NK-92 treated with Interleukin-12 subunit alpha and Interleukin-12 subunit beta, amount 100 ng/mL, for 24 hours (cell line): ENCODE measurements around the gene CREB5.
"Not testable (repeated sequence)": the region's sequence is repeated elsewhere in the genome, so short reads cannot be mapped to it uniquely, and the experiment has no call there.

Experiments
- DNase-seq: peaks from one replicate; lab custom pipeline; 2025; lab: John Stamatoyannopoulos, UW

The CREB5 gene

GRCh38 chr7:28581351-28581750, 169.0 kb downstream of the CREB5 start:
- no peak for DNase-seq

DNA sequence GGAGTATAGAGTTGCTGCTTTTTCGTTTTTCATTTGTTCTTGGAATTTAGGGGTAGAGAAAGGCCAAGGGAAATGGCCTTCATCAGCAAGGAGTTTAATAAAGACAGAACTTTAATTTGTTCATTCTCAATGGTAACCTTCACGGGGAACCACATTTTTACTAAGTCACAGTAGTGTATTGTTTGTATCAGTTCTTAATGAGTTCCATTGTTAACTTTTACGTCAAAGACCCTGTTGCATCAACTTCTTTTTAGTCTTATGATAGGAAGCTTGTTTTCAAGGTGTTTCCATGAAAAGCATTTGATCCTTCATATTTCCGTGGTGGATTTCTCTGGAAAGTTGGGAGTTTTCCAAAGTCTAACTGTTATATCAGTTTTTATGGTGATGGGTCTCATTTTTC, 169.9 kb downstream of the CREB5 start:
- no peak for DNase-seq

DNA sequence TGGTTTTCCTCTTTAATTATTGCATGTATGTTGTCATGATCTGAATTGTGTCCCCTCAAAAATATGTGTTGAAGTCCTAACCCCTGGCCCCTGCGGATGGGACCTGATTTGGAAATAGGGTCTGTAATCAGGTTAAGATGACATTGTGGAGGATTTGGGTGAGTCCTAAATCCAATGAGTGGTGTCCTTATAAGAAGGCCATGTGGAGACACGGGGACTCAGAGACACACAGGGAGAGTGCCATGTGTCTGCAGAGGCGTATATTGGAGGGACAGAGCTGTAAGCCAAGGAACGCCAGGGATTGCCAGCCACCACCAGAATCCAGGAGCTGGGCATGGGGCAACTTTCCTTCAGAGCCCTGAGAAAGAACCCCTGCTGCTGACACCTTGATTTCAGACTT, 171.9 kb downstream of the CREB5 start:
- no peak for DNase-seq

DNA sequence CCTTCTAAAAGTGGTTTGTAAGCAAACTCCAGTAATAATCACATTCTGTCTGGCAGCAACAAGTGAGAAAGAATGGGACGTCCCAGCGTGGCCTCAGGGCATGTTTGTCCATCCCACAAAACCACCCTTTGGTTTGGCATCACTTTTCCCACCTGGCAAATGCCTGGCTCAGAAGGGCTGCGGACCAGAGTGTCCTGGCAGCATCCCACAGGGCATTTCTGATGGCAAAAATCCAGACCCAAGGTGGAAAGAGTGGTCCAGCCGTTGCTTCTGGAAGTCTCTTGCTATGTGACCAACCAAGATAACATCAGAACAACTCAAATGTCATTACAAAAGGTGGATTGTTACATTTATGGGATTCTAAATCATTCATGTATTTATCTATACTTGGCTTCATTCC, 174.4 kb downstream of the CREB5 start:
- no peak for DNase-seq

- no peak for DNase-seq
Measured at GRCh38 chr7:28587211-28587610, 174.9 kb downstream of the CREB5 start.

- DNase-seq = no peak
Measured at GRCh38 chr7:28588602-28589001, 176.3 kb downstream of the CREB5 start.

DNA sequence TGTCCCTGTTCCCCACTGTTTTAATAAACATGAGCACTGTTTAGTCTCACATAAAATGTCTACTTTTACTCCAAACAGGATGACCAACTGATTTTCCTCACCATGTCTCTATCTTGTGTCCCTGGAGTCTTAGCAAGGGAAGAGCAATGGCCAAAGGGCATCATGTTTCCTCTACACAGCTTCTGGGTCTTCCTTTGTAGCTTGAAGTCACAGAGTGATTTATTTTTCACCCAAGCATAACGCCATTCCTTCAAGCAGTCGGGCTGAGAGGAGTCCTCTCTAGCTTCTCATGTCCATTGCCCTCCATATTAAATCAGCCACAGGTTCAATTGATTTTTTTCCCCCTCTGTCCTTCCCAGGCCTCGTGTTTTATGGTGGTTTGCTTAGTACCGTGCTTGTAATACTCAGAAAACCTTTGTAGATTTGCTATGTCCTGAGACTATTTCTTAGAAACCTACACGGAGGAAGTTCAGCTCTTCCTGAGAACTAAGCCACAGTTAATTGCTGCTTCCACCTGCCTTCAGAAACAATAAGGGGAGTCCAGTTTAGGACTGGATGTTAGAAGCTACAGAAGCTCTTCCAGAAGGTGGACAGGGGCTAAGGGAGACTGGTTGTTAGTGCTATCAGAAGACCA, 178.8 kb downstream of the CREB5 start:
- DNase-seq = no peak

- no peak for DNase-seq
Measured at GRCh38 chr7:28591725-28592349, 179.5 kb downstream of the CREB5 start.

DNA sequence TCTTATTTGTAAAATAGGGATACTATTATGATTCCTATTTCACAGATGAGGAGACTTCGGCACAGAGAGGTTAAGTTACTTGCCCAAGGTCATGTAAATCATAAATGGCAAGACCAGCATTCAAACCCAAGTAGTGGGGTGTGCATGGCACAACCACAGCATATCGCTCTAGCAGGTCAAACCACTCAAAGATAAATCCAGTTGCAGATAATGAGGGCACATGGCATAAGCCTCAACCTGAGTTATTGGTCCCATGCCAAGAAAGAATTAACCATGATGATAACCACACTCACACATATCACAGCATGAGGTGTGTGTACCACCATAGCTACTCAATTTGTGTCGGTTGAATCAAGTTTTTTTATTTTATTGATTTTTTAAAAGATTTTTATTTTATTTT, 180.5 kb downstream of the CREB5 start:
- DNase-seq = no peak

- no peak for DNase-seq
Measured at GRCh38 chr7:28595076-28595475, 182.8 kb downstream of the CREB5 start.

DNA sequence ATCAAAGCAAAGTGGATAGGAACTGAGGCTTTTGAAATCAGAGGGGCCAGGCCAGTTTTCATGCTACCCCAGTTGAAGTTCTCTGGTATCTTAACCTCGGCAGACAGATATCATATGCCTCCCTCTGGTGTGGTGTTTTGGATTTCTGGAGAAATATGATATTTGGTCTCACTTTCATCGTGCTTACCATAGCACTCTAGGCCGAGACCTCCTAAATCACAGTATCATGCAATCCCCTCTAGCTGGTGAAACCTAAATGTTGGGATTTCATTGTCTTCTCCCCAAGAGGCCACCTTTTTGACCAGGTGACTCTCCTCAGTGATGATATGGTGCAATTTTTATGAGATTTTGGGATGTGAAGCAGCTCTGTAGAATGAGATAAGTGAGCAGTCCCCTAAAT, 183.5 kb downstream of the CREB5 start:
- no peak for DNase-seq

DNA sequence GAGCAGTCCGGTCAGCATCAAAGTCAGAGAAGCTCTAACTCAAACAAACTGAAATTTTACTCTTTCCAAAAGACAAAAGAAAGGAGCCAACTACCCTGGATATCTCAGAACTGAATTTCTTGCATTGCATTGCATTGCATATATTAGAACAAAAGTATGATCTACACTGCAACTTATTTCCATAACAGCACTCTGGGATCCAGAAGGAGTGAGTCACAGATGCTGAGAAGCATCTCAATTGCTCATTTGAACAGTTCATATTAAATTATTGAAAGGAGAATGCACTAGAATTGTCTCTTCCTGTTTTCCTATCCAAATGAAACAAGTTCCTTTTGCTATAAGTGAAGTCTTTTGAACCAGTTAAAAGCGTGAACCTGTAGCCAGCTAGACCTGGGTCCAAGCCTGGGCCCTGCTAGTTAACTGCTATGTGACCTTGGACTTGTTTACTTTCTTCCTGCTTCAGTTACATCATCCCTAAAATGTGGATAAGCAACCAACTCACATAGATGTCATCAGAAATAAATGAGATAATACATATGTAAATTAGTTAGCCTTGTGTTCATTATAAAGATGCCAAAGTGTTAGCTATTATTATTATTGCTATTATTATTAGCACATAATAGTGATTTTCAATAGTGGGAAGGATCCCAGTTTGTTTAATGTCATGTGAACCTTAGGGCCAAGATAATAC, 184.1 kb downstream of the CREB5 start:
- no peak for DNase-seq

DNA sequence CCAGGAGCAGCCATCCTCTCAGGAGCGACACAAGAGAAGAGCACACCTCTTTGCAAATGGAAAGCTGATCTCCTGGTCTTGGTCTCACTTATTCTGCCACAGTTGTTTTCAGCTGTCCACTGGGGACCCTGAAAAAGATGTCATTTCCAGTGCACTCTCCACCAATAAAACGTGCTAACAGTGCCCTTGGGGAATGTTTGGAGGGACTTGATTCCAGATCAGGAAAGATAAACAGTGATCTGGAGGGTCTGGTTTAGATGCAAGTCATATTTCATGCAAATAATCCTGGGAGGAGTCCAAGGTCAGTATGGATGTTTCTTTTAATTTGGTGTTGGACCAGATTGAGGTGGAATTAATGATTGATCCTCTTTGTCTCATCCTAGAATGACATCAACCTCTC, 185.0 kb downstream of the CREB5 start:
- no peak for DNase-seq

DNA sequence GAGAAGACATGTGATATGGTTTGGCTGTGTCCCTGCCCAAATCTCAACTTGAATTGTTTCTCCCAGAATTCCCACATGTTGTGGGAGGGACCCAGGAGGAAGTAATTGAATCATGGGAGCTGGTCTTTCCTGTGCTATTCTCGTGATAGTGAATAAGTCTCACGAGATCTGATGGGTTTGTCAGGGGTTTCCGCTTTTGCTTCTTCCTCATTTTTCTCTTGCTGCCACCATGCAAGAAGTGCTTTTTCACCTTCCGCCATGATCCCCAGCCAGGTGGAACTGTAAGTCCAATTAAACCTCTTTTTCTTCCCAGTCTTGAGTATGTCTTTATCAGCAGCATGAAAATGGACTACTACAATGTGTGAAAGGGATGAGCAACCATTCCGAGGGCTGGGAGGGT, 185.7 kb downstream of the CREB5 start:
- not testable (repeated sequence) for DNase-seq

DNA sequence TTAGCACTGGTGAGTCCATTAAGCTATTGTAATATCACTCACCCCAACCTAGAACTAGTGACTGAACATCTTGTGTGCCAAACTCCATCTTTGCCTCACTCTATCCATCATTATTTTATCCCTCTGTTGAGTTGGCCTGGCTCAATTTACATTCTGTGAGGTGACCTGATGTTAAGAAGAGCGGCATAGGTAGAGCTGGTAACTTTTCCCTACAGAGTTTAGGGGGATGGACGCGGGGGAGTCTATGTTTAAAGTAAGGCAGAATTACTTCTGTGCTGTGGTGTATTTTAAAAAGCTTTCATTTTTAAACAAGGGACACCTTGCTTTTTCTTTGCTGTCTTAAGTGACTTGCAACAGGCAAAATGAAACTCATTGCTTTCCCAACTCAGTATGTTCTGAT, 186.3 kb downstream of the CREB5 start:
- DNase-seq = no peak

DNA sequence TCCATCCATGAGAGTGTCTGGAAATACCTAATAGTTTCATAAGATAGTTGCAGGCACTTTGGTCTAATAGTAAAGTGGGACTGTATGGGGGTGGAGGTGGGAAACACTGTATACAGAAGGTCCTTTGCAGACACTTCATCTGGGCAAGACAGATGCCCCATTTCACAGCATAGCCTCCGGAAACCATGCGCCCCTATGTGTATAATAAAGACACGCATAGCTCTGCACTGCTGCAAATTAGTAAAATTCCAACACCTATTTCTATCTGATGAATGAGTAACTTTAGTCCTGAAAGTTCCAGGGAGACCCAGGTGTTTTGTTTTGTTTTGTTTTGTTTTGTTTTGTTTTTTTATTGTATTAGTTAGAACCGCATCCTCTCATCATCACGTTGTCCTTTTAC, 187.1 kb downstream of the CREB5 start:
- DNase-seq = no peak

DNA sequence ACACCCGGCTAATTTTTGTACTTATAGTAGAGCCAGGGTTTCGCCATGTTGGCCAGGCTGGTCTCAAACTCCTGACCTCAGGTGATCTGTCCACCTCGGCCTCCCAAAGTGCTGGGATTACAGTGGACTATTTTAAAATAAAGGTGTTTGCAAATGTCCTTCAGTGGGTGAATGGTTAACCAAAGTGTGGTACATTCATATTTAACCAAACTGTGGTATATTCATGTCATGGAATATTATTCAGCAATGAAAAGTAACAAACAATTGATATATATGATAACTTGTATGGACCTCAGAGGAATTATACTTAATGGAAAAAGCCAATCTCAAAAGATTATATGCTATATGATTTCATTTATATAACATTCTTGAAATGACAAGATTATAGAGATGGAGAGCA, 190.0 kb downstream of the CREB5 start:
- DNase-seq = no peak

DNA sequence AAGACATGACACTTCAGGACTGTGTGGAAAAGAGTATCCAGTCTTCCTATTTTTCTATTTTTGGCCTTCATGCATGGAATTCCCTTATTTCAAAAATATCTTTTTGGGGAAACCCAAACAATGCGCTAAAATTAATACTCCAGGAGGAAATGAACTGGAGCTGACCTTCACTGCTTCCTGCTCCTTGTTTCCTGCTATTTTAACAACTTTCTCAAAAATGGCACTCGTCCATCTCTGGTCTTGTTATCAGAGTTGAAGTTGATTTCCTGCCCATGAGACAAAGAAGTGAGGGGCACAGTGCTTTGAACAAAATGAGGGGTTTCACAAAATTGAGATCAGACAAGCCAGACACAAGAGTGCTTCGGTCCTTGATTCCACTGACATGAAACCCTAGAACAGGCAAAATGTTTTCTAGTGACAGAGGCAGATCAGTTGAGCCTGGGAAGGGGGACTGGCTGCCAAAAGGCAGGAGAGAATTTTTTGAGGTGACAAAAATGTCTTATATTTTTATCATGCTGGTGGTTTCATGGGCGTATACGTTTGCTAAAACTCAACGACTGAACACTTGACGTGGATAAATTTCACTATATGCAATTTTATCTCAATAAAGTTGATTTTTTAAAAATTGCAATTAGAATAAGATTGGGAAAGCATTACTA, 193.2 kb downstream of the CREB5 start:
- no peak for DNase-seq

DNA sequence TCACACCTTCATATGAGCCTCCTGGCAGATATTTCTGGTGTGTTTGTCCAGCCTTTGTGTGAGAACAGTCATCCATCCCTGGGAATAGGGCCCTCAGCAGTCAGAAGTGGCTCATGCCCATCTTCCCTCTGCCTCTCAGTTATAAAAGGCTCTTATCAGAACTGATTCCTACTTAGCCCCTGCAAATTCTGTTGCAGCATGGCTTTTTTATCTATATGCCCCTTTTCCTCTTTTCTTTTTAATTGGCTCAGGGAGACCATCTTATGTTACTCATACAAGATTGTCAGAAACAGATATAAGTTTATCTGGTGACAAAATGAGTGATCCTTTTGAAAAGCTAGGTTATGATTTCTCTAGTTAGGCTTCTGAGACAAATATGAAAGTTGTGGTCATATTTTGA, 194.1 kb downstream of the CREB5 start:
- no peak for DNase-seq

- DNase-seq = no peak
Measured at GRCh38 chr7:28607855-28608193, 195.5 kb downstream of the CREB5 start.

DNA sequence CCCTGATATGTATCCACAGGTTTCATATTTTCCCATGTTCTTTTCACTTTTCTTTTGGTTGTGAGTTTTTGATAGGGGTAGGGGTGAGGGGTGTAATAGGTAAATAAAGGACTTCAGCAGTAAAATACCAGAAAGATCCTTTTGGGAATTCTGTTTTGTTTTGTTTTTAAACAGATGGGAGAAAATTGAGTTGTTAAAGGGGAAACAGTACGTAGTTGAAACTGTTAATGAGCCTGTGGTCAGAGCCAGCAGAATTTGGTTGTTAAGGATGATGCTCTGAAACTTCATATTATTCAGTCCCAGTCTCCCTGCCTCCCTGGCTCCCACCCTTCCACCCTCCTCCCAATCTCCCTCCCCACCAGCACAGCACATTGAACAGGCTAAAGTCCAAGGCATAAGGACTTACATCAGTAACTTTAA, 195.9 kb downstream of the CREB5 start:
- no peak for DNase-seq

GRCh38 chr7:28608731-28609130, 196.4 kb downstream of the CREB5 start:
- no peak for DNase-seq

- DNase-seq = no peak
Measured at GRCh38 chr7:28609608-28610007, 197.3 kb downstream of the CREB5 start.
